AG04449 (cell line): ENCODE results near the gene MCOLN1.

Experiments
- CTCF ChIA-PET: fragments of 350-600 bp; formaldehyde crosslinking; extraction: SDS; loops from one replicate; lab custom pipeline; 2021; ENCODE audit warnings: antibody characterized with exemption; lab: Yijun Ruan, JAX
- POLR2A ChIA-PET: fragments of 400-600, 350-600 bp; formaldehyde crosslinking; extraction: SDS; loops from one replicate; lab custom pipeline; 2020; ENCODE audit warnings: antibody characterized with exemption, inconsistent platforms; lab: Yijun Ruan, JAX
- DNase-seq: peaks from one replicate; pipeline ENCODE4 v3.0.0-alpha.2; 2010; ENCODE audit warnings: low read depth, low spot score
- H3K4me3 ChIP-seq: 2 replicates; pipeline ENCODE4 v1.5.1; 2011; ENCODE audit warnings: low read depth, mild to moderate bottlenecking, control low read depth, low read length
- TF ChIP-seq, protein P1 (sequence below): IDR thresholded peaks from one replicate; pipeline ENCODE4 v1.5.1; 2011; ENCODE audit warnings: mild to moderate bottlenecking, moderate library complexity, low read length, control low read depth, inconsistent platforms; ENCODE audit not compliant: insufficient read depth; ENCODE audit errors: missing control alignments

Gene MCOLN1

GRCh38 chr19:7541828-7542443, 19.5 kb downstream of the MCOLN1 start:
- TF ChIP-seq, protein P1, sequence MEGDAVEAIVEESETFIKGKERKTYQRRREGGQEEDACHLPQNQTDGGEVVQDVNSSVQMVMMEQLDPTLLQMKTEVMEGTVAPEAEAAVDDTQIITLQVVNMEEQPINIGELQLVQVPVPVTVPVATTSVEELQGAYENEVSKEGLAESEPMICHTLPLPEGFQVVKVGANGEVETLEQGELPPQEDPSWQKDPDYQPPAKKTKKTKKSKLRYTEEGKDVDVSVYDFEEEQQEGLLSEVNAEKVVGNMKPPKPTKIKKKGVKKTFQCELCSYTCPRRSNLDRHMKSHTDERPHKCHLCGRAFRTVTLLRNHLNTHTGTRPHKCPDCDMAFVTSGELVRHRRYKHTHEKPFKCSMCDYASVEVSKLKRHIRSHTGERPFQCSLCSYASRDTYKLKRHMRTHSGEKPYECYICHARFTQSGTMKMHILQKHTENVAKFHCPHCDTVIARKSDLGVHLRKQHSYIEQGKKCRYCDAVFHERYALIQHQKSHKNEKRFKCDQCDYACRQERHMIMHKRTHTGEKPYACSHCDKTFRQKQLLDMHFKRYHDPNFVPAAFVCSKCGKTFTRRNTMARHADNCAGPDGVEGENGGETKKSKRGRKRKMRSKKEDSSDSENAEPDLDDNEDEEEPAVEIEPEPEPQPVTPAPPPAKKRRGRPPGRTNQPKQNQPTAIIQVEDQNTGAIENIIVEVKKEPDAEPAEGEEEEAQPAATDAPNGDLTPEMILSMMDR: no peak
- no peak overlapping the region for H3K4me3 ChIP-seq
- DNase-seq: no peak
- ChIA-PET CTCF (interaction anchor here (0.8 kb wide), 1 partner anchor 26 kb away, joined by 3 read pairs; no protein-coding TSS in a partner anchor), POLR2A (interaction anchor here (0.7 kb wide), 1 partner anchor 11 kb away, joined by 3 read pairs; no protein-coding TSS in a partner anchor)

DNA sequence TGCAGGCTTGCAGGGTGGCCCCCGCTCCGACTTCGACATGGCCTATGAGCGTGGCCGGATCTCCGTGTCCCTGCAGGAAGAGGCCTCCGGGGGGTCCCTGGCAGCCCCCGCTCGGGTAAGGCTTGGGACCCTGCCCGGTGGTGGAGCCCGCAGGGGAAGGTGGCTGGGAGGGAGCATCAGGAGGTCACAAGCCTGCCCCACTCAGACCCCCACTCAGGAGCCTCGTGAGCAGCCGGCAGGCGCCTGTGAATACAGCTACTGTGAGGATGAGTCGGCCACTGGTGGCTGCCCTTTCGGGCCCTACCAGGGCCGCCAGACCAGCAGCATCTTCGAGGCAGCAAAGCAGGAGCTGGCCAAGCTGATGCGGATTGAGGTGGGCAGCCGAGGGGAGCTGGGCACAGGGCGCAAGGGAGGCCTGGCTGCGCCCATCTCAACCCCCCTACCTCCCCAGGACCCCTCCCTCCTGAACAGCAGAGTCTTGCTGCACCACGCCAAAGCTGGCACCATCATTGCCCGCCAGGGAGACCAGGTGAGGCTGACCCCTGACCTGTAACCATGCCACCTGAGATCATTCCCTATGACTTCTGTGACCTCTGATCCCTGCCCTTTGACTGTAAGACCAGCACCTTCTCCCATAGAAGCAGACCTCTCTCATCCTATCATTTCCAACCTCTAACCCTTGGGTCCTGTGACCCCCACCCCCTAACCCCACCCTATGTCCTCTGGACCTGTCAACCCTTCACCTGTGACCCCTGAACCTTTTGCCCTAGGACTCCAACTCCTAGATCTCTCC, 20.3 kb downstream of the MCOLN1 start:
- H3K4me3 ChIP-seq: no peak overlapping the region
- DNase-seq: no peak
- ChIA-PET POLR2A (no interaction called here), CTCF (interaction anchor here (0.8 kb wide), 1 partner anchor 26 kb away, joined by 3 read pairs; no protein-coding TSS in a partner anchor)
- TF ChIP-seq, protein P1: no peak

DNA sequence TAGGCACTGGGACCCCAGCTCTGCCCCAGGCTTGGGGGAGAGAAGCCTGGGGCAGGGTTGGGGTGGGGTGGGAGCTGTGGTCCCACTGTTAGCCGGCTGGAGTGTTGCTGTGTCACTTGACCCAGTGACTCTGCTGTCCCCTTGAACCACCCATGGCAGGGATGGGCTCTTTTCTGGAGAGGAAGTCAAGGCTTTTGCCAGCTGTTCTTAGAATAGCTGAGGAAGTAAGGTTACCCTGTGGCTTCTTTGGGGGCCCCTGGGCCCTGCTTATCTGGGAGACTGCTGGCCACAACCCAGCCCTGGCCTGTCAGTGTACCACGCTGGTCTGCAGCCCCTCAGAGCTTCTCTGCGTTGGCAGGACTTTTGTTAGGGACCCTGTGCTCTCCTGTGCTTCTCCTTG, 22.2 kb downstream of the MCOLN1 start:
- DNase-seq: no peak

GRCh38 chr19:7545300-7545699, 22.9 kb downstream of the MCOLN1 start:
- ChIA-PET CTCF (interaction anchor here (3.4 kb wide), 1 partner anchor 23 kb away, joined by 18 read pairs; no protein-coding TSS in a partner anchor), POLR2A (no interaction called here)
- H3K4me3 ChIP-seq: no peak overlapping the region
- DNase-seq: no peak
- TF ChIP-seq, protein P1: no peak

More for the DNA sequence above, 22.2 kb downstream of the MCOLN1 start:
- POLR2A ChIA-PET: interaction anchor here (0.6 kb wide), 1 partner anchor 1107 kb away, joined by 3 read pairs; no protein-coding TSS in a partner anchor
- CTCF ChIA-PET: no interaction called here
- TF ChIP-seq, protein P1: no peak
- no peak overlapping the region for H3K4me3 ChIP-seq

GRCh38 chr19:7545904-7546303, 23.5 kb downstream of the MCOLN1 start:
- ChIA-PET POLR2A (no interaction called here), CTCF (interaction anchor here (3.4 kb wide), 1 partner anchor 22 kb away, joined by 18 read pairs; no protein-coding TSS in a partner anchor)
- no peak overlapping the region for H3K4me3 ChIP-seq
- DNase-seq: no peak
- TF ChIP-seq, protein P1: no peak

- no peak for DNase-seq
- H3K4me3 ChIP-seq: no peak overlapping the region
- POLR2A ChIA-PET: no interaction called here
- TF ChIP-seq, protein P1: no peak
- CTCF ChIA-PET: interaction anchor here (3.4 kb wide), 1 partner anchor 21 kb away, joined by 18 read pairs; no protein-coding TSS in a partner anchor
Measured at GRCh38 chr19:7547159-7547558, 24.7 kb downstream of the MCOLN1 start.
